ENCODE data around the gene SLC12A2. TPM values are rescaled to one million over a fixed set of nuclear protein-coding genes. Genes with fewer than 3 reads are reported as not detected.
A peak's percentile ranks its signal among the peaks of the same experiment; 100 is the strongest.

Gene SLC12A2
- 24.1 TPM for total RNA-seq
- long read RNA-seq, full-length matches to known transcripts, result 6 of 17 reads
- long read RNA-seq, partial matches to known transcripts, result 5 of 17 reads
- long read RNA-seq, other reads (novel, unspliced or antisense), result 6 of 17 reads

- intact Hi-C loops (cut with DNase I), result no loop called here
- Histone ChIP-seq H3K4me3 (peak within 1 kb of the TSS; percentile 84), H3K9me3 (no peaks in the 10 kb centered on the region), H3K27ac (peak within 1 kb of the TSS; percentile 94), H3K27me3 (ENCODE audit: low read depth) (no peaks in the 10 kb centered on the region), H3K4me1 (peaks cover 57% of the 10 kb centered on the region), H3K36me3 (no peaks in the 10 kb centered on the region)
- peak; percentile 94 for ATAC-seq
- TF ChIP-seq, protein P1, sequence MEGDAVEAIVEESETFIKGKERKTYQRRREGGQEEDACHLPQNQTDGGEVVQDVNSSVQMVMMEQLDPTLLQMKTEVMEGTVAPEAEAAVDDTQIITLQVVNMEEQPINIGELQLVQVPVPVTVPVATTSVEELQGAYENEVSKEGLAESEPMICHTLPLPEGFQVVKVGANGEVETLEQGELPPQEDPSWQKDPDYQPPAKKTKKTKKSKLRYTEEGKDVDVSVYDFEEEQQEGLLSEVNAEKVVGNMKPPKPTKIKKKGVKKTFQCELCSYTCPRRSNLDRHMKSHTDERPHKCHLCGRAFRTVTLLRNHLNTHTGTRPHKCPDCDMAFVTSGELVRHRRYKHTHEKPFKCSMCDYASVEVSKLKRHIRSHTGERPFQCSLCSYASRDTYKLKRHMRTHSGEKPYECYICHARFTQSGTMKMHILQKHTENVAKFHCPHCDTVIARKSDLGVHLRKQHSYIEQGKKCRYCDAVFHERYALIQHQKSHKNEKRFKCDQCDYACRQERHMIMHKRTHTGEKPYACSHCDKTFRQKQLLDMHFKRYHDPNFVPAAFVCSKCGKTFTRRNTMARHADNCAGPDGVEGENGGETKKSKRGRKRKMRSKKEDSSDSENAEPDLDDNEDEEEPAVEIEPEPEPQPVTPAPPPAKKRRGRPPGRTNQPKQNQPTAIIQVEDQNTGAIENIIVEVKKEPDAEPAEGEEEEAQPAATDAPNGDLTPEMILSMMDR (IDR thresholded peaks at IDR 0.05), result no peak
- peak; percentile 96 for DNase-seq
Observed at GRCh38 chr5:128083033-128083810, at the start of gene SLC12A2. SLC12A2 (plus strand) TSS chr5:128083766; CDS start chr5:128083955, 189 bp downstream.

- no peaks in the 10 kb centered on the region for H3K36me3 ChIP-seq
- H3K9me3 ChIP-seq, result peaks cover 4% of the 10 kb centered on the region
- ATAC-seq (no peak), DNase-seq (no peak)
- no peak overlapping the region for H3K4me3 ChIP-seq
- H3K27me3 ChIP-seq (ENCODE audit: low read depth), result no peaks in the 10 kb centered on the region
- H3K4me1 ChIP-seq, result peaks cover 11% of the 10 kb centered on the region
- H3K27ac ChIP-seq, result no peak overlapping the region
- TF ChIP-seq, protein P1 (IDR thresholded peaks at IDR 0.05), result no peak
- intact Hi-C loops (cut with DNase I), result no loop called here
Observed at GRCh38 chr5:128035689-128036088, 47.9 kb upstream of the SLC12A2 start.

- no peak overlapping the region for H3K27ac ChIP-seq
- DNase-seq (no peak), ATAC-seq (no peak)
- H3K36me3 ChIP-seq, result no peaks in the 10 kb centered on the region
- intact Hi-C loops (cut with DNase I), result no loop called here
- peaks cover 4% of the 10 kb centered on the region for H3K9me3 ChIP-seq
- H3K4me3 ChIP-seq, result no peak overlapping the region
- H3K27me3 ChIP-seq (ENCODE audit: low read depth), result no peaks in the 10 kb centered on the region
- TF ChIP-seq, protein P1 (IDR thresholded peaks at IDR 0.05), result no peak
- peaks cover 11% of the 10 kb centered on the region for H3K4me1 ChIP-seq
Observed at GRCh38 chr5:128036950-128037349, 46.6 kb upstream of the SLC12A2 start.

GRCh38 chr5:128038643-128039042 lies 44.9 kb upstream of the SLC12A2 start:
- H3K27me3 ChIP-seq (ENCODE audit: low read depth), result no peaks in the 10 kb centered on the region
- no peak overlapping the region for H3K27ac ChIP-seq
- no peak overlapping the region for H3K4me3 ChIP-seq
- intact Hi-C loops (cut with DNase I), result no loop called here
- H3K9me3 ChIP-seq, result no peaks in the 10 kb centered on the region
- H3K4me1 ChIP-seq, result peaks cover 11% of the 10 kb centered on the region
- DNase-seq (no peak), ATAC-seq (peak in 1 of 2 donors; percentile 31)
- no peaks in the 10 kb centered on the region for H3K36me3 ChIP-seq
- TF ChIP-seq, protein P1 (IDR thresholded peaks at IDR 0.05), result no peak

- Histone ChIP-seq H3K27ac (no peak overlapping the region), H3K4me1 (peaks cover 11% of the 10 kb centered on the region), H3K36me3 (no peaks in the 10 kb centered on the region), H3K27me3 (ENCODE audit: low read depth) (no peaks in the 10 kb centered on the region), H3K4me3 (no peak overlapping the region), H3K9me3 (no peaks in the 10 kb centered on the region)
- DNase-seq, result no peak
- intact Hi-C loops (cut with DNase I), result no loop called here
- no peak for ATAC-seq
- TF ChIP-seq, protein P1 (IDR thresholded peaks at IDR 0.05), result no peak
Observed at GRCh38 chr5:128040927-128041326, 42.6 kb upstream of the SLC12A2 start.
